RWPE2 (cell line): ENCODE measurements around the gene UBXN7.
"Not testable (repeated sequence)": the region's sequence is repeated elsewhere in the genome, so short reads cannot be mapped to it uniquely, and the experiment has no call there.

Experiments
- ATAC-seq: fragments of 200-7000 bp; cut with Tn5 transposase; 3 replicates; pipeline ENCODE4 v1.9.1; 2021; ENCODE audit warnings: low read depth
- DNase-seq: peaks from one replicate; pipeline ENCODE4 v3.0.0-alpha.2; 2020; ENCODE audit warnings: low spot score
- H3K27ac ChIP-seq: fragments of 450-650 bp; 2 replicates; pipeline ENCODE4 v1.5.1; 2017; ENCODE audit warnings: mild to moderate bottlenecking; ENCODE audit not compliant: poor library complexity, severe bottlenecking
- H3K27me3 ChIP-seq: fragments of 250-450 bp; sonication (Bioruptor Pico); 2 replicates; pipeline ENCODE4 v1.5.1; 2021; ENCODE audit warnings: mild to moderate bottlenecking, moderate library complexity; ENCODE audit not compliant: insufficient read depth, poor library complexity, severe bottlenecking
- H3K36me3 ChIP-seq: fragments of 250-450 bp; sonication (Bioruptor Pico); 2 replicates; pipeline ENCODE4 v1.5.1; 2020; ENCODE audit warnings: low read depth, mild to moderate bottlenecking, moderate library complexity
- H3K4me1 ChIP-seq: fragments of 250-450 bp; sonication (Bioruptor Pico); 2 replicates; pipeline ENCODE4 v1.5.1; 2021; ENCODE audit warnings: mild to moderate bottlenecking, moderate library complexity; ENCODE audit not compliant: insufficient read depth, poor library complexity, severe bottlenecking
- H3K4me3 ChIP-seq: fragments of 250-450 bp; sonication (Bioruptor Pico); 2 replicates; pipeline ENCODE4 v1.5.1; 2021; ENCODE audit warnings: mild to moderate bottlenecking, moderate library complexity; ENCODE audit not compliant: severe bottlenecking
- H3K9me3 ChIP-seq: fragments of 250-450 bp; sonication (Bioruptor Pico); 2 replicates; pipeline ENCODE4 v1.5.1; 2021; ENCODE audit warnings: mild to moderate bottlenecking, moderate library complexity; ENCODE audit not compliant: severe bottlenecking
- CTCF ChIP-seq: fragments of 450-650 bp; IDR thresholded peaks from one replicate; pipeline ENCODE4 v1.5.1; 2017; ENCODE audit warnings: mild to moderate bottlenecking, moderate library complexity; ENCODE audit not compliant: poor library complexity, severe bottlenecking

The UBXN7 gene

GRCh38 chr3:196431181-196432136 lies 768 bp downstream of the UBXN7 start:
- DNase-seq (no peak), ATAC-seq (peak; percentile 43)
- peak overlapping the region; percentile 60 for H3K27ac ChIP-seq
- TF ChIP-seq CTCF: no peak
- H3K4me1 ChIP-seq: peaks cover 8% of the 10 kb centered on the region
- no peaks in the 10 kb centered on the region for H3K9me3 ChIP-seq
- peaks cover 17% of the 10 kb centered on the region for H3K36me3 ChIP-seq
- H3K27me3 ChIP-seq: no peaks in the 10 kb centered on the region
- peak overlapping the region; percentile 65 for H3K4me3 ChIP-seq

DNA sequence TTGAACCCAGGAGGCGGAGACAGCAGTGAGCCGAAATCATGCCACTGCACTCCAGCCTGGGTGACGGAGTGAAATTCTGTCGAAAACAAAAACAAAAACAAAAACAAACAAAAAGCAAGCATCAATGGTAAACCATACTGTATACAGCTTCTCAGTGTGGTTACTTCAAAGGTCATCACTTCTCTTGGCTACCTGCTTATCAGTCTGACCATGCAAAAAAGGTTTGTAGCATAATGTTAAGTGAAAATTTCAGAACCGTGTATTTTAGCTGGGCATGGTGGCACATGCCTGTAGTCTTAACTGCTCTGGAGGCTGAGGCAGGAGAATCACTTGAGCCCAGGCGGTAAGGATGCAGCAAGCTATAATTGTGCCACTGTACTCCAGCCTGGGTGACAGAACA lies 4.2 kb downstream of the UBXN7 start:
- no peak for DNase-seq
- ATAC-seq: no peak
- Histone ChIP-seq H3K27me3 (no peaks in the 10 kb centered on the region), H3K4me1 (peaks cover 8% of the 10 kb centered on the region), H3K36me3 (peaks cover 19% of the 10 kb centered on the region), H3K9me3 (no peaks in the 10 kb centered on the region), H3K27ac (no peak overlapping the region), H3K4me3 (no peak overlapping the region)
- TF ChIP-seq CTCF: no peak

- H3K4me3 ChIP-seq, DNase-seq, H3K4me1 ChIP-seq, ATAC-seq, H3K27ac ChIP-seq, H3K27me3 ChIP-seq, H3K9me3 ChIP-seq: not testable (repeated sequence)
- H3K36me3 ChIP-seq: peaks cover 14% of the 10 kb centered on the region
These were observed 7.8 kb downstream of the UBXN7 start for GRCh38 chr3:196424421-196424820.

DNA sequence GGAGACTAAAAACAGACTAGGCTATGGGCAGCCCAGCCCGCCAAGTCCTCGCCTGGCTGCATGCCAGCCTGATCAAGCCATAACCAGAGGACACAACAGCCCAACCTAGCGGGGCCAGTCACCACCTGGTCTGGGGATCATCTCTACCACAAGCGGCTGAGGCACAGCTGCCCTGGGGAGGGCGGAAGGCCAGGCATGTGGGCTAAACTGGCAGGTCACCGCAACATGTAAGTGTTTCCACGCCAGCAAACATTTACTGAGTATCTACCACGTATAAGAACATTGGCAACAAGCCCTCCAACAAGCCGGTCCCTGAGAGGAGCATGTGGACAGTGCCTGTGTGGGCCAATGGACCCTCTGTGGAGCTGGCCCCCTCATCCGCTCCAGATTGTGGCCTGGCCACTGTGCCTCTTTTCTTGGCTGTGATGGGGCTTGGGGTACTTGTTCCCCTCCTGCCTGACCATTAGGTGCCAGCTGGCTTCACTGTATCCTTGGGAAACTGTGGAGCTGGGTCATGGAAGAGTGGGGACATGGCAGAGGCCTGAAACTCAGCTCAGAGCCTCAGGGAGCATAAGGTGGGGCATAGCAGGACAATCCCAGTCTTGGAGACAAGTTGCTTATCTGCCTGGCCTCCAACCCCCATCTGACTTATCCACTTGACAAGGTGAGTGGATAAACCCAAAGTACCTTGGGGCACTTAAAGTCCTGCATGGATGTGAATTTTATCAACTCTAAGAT lies 9.0 kb downstream of the UBXN7 start:
- no peak for TF ChIP-seq CTCF
- Histone ChIP-seq H3K4me1 (no peaks in the 10 kb centered on the region), H3K36me3 (peaks cover 12% of the 10 kb centered on the region; the same call in 1 of the 2 replicates), H3K9me3 (no peaks in the 10 kb centered on the region), H3K27ac (no peak overlapping the region), H3K4me3 (no peak overlapping the region), H3K27me3 (no peaks in the 10 kb centered on the region)
- DNase-seq: no peak
- no peak for ATAC-seq

DNA sequence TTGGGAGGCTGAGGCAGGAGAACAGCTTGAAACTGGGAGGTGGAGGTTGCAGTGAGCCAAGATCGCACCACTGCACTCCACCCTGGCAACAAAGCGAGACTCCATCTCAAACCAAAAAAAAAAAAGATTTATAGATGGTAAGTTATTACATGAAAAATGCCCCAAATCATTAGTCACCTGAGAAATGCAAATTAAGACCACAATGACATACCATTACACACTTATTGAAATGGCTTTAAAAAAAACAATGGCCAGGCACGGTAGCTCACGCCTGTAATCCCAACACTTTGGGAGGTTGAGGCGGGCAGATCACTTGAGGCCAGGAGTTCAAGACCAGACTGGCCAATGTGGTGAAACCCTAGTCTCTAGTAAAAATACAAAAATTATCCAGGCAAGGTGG lies 10.6 kb downstream of the UBXN7 start:
- H3K36me3 ChIP-seq, H3K4me3 ChIP-seq, ATAC-seq, H3K27ac ChIP-seq, H3K4me1 ChIP-seq, DNase-seq, H3K27me3 ChIP-seq, H3K9me3 ChIP-seq: not testable (repeated sequence)
